IPS-NIHi11 (cell line): ENCODE results near the gene PDPK1.
A peak's percentile ranks its signal among the peaks of the same experiment; 100 is the strongest.
"Not testable (repeated sequence)": the region's sequence is repeated elsewhere in the genome, so short reads cannot be mapped to it uniquely, and the experiment has no call there.

Experiments used
- DNase-seq: peaks from one replicate; pipeline ENCODE4 v3.0.0; 2012; ENCODE audit warnings: mixed read lengths, low spot score

PDPK1 gene

GRCh38 chr16:2587891-2588565 is 50.2 kb downstream of the PDPK1 start:
- no peak for DNase-seq

- DNase-seq: no peak
Observed at GRCh38 chr16:2591476-2592240, 53.8 kb downstream of the PDPK1 start.

DNA sequence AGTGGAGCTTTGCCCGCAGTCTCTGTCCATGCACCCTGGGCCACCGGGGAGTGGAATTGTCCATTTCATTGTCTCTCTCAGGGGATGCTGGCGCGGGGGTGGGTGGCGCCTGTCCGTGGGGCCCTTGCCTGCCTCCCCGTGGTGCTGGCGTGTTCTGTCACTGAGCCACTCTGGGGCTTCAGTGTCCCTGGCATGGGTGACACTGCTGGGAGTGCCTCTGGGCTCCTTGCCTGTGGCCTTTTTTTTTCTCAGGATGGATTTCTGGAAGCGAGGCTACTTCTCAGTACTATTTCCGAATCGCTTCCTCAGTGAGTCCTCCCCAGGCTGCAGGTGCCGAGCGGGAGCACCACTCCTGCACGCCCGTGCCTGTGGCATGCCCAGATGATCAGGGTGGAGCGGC is 55.0 kb downstream of the PDPK1 start:
- DNase-seq: no peak

GRCh38 chr16:2595393-2596205 is 57.8 kb downstream of the PDPK1 start:
- no peak for DNase-seq

- no peak for DNase-seq
Observed at GRCh38 chr16:2596747-2597559, 59.1 kb downstream of the PDPK1 start.

DNA sequence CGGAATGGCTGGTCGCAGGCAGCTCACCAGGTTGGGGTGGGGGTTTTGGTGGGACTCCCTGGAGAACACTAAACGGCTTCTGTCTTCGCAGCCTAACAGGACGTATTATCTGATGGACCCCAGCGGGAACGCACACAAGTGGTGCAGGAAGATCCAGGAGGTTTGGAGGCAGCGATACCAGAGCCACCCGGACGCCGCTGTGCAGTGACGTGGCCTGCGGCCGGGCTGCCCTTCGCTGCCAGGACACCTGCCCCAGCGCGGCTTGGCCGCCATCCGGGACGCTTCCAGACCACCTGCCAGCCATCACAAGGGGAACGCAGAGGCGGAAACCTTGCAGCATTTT is 59.7 kb downstream of the PDPK1 start:
- DNase-seq: no peak

DNA sequence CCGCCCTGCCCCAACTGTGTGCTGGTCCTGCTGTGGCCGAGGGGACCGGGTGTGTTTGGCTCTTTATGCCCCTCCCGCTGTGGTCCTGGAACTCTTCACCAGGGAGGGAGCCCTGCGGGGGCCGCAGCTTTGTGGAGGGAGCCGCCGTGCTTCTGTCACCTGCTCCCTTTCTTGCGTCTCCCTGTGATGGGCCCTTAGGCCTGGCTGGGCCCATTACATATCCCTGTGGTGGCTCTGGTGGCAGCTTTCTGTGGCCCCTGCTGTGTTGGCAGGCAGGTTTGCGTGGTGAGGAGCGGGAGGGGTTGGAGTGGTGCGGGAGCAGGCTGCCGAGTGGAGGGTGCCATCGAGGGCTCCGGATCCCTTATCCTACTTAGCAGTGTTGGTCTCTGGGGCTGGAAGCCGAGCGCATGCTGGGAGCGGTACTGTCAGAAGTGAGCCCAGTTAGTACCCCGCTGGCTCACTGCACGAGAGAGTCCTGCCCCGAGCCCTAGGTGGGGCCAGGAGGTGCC is 60.4 kb downstream of the PDPK1 start:
- no peak for DNase-seq

DNA sequence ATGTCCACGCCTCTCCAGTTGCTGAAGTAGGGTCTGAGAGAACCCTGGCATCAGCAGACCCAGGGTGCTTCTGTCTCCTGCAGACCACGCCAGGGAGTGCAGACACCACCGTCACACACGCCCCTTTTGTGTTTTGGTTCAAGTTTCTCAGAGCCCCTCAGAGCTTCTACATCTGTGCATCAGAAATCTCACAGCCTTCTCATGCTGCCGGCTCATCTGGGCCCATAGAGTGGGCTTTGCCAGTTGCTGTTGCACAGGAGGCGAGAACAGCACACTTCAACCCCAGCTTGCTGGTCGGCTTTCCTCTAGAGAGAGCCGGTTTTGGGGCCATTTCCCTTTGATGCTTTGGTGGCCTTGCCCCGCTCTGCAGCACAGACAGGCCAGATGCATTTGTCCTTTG is 60.9 kb downstream of the PDPK1 start:
- no peak for DNase-seq

GRCh38 chr16:2599165-2599564 is 61.3 kb downstream of the PDPK1 start:
- not testable (repeated sequence) for DNase-seq

DNA sequence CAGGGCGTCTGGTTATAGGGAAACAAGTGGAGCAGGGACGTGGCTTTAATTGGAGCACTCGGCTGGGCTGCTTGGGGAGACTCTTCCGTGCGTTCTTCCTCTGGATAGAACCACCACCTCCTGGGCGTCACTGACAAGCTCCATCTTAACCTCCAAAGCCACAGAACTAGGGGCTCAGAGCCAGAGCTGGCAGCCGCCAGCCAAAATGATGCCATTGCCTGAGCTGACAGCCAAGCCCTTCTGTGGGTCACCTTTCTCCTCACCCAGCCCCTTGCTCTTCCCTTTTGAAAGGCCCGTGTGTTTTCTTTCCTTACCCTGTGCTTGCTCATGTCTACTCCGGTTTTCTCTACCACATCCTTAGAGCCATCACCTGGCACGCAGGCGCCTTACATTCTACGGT is 62.0 kb downstream of the PDPK1 start:
- not testable (repeated sequence) for DNase-seq

DNA sequence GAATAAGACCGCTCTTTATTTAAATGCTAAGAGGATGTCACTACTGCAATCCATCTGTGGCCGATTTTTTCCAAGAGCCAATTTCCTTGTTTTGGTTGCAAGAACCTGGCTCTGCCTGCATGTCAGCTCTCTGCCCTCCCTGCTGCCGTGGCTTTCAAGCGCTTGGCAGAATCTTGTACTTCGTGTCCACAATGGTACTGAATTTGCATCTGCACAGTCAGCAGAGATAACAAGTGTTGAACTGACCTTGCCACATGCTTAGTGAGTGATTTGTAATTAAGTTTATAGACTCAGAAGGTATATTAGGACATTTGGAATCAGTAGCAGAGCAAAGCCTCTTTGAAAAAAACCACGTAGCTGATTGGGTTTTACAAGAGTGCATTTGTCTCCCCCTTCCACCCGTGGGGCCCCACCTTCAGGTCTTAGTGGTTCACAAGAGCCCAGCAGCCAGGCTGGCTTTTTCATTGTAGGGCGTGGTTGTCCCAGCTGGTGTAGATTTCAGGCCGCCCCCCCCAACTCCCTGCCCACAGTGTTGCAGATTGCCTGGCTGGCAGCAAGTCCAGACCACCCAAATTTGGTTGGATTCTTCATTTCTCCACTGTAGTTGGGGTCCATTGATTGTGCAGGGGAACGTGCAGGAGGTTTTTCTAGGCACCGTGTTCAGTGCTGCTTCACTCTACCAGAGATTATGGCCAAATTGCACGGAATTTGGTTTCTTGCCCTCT is 63.6 kb downstream of the PDPK1 start:
- DNase-seq: not testable (repeated sequence)

- not testable (repeated sequence) for DNase-seq
Observed at GRCh38 chr16:2602175-2602574, 64.4 kb downstream of the PDPK1 start.

DNA sequence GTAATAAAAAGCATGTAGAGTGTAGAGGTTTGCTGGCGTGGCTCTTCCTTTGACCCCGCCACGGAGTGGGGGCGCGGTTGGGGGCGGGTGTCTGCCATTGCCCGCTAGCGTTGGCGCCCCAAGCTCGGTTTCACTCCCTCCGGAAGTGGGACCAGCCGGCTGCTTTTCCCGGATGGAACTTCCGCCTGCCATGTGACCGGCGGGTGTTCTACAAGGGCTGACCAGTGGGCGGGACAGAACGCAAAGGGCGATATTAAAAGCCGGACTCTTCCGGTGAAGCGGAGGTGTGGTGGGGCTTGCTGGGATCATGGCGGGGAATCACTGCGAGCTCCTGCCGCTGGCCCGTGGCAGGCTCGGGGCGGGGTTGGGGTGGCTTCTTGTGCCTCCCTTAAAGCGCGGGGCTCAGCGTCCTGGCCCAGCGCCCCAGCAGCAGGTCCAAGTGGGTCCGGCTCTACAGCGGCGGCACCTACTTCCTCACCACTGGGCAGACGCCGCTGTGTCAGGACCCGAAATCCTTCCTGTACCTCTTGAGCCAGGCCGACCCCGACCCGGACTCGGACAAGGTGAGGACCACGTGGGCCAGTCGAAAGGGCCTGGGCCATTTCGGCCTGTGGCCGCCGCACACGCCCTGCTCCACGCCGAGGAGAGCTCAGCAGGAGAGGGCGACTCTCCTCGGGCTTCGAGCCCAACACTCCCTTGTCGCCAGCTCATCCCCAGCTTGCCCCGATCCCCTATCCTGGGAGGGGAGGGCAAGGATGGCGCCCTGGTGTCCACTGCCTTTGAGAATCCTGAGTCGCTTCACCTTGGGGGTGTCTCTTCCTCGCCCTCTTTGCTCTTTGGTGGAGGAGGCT is 65.6 kb downstream of the PDPK1 start:
- peak; percentile 100 for DNase-seq

DNA sequence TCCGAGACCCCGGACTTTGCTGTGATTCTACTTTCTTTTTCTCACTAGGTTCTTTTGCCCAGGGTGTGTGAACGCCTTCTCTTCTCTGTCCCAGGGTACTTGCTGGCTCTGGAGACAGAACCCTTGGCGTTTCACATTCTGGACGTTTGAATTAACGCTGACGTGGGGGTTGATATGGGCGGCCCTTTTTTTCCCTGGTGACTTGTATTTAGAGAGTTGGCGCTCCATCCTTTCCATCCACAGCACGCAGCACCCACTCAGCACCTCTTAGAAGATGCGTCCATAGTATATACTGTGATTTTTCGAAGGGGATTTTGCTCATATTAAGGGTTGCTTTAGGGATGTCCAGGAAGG is 66.2 kb downstream of the PDPK1 start:
- DNase-seq: not testable (repeated sequence)

DNA sequence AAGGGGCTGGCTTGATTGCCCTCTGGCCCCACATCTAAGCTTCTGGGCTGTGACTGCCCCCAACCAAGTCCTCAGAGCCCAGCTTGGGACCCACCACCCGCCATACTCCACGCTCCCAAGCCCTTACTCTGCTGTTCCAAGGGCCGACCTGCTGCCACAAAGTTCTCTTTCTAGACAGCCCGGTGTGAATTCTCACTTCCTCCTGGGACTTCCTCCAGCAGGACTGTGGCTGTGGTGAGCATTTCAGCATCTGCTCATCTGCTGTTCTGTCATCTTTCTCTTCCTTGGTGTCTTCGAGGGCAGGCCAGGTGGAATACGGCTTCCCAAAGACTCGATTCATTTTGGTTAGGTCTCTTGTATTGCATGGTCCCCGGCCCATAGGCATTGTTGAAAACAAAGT is 69.0 kb downstream of the PDPK1 start:
- not testable (repeated sequence) for DNase-seq

DNA sequence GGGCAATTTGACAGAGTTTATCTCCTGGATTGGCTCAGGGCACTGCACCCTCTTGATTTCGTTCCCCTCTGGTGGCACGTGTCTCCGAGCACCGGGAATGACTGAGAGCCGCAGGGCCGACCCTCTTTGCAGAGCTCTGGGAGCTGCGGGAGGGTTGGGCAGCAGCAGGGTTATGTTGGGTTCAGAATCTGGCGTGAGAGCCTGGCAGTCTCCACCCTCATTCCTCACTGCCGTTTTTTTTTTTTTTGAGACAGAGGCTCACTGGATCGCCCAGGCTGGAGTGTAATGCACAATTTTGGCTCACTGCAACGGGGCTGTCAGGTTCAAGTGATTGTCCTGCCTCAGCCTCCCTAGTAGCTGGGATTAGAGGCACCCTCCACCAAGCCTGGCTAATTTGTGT is 71.5 kb downstream of the PDPK1 start:
- not testable (repeated sequence) for DNase-seq

- DNase-seq: no peak
Observed at GRCh38 chr16:2609827-2610470, 72.1 kb downstream of the PDPK1 start.

DNA sequence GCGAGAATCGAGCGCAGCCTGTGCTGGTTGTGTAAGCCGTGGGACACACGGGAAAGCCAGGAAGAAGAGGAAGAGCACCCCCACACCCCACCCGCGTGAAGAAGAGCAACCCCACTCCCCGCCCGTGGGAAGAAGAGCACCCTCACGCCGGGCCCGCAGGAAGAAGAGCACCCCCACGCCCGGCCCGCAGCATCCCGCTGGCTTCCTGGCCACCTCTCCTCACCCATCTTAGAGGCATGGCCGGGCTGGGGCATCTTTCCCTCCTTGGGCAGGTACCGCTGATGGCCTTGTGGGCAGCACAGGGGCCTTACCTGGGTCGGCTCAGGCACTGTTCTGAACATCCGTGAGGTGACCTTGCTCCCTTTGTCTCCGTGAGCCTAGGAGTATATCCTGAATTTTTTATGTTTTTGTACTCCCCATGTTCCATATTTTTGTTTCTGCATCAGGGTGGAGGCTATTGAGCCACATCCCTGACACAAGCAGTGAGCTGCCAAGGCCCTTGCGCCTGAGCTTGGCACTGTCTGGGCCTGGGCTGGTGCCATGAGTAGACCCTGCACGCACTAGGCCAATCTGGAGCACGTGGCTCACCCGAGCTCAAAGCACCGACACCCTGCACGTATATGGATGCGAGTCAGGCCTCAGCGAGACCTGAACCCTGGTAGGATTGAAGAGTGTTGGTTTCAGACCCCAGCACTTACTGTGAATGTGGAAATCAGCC is 73.1 kb downstream of the PDPK1 start:
- DNase-seq: no peak

DNA sequence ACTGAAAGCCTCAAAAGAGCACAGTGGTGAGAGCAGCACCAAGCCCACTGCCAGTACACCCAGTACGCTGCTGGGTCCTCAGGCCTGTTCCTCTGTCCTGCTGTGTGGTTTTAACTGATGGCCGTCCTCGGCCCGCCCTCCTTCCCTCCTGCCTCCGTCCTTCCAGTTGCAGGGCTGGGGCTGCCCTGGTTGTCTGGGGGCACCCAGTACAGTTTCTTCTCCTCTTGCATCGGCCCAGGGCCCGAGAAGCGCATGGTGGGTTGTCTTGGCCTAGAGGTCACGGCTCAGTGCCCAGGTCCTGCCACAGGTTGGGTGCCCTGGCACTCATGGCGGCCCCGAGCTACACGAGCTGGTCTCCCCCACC is 73.7 kb downstream of the PDPK1 start:
- no peak for DNase-seq
